ENCODE measurements around the gene ACSS3. TPM values are rescaled to one million over a fixed set of nuclear protein-coding genes. Genes with fewer than 3 reads are reported as not detected.
"Not testable (repeated sequence)": the region's sequence is repeated elsewhere in the genome, so short reads cannot be mapped to it uniquely, and the experiment has no call there.

The ACSS3 gene, protein sequence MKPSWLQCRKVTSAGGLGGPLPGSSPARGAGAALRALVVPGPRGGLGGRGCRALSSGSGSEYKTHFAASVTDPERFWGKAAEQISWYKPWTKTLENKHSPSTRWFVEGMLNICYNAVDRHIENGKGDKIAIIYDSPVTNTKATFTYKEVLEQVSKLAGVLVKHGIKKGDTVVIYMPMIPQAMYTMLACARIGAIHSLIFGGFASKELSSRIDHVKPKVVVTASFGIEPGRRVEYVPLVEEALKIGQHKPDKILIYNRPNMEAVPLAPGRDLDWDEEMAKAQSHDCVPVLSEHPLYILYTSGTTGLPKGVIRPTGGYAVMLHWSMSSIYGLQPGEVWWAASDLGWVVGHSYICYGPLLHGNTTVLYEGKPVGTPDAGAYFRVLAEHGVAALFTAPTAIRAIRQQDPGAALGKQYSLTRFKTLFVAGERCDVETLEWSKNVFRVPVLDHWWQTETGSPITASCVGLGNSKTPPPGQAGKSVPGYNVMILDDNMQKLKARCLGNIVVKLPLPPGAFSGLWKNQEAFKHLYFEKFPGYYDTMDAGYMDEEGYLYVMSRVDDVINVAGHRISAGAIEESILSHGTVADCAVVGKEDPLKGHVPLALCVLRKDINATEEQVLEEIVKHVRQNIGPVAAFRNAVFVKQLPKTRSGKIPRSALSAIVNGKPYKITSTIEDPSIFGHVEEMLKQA
- 0.10 and 7.7 TPM in 2 replicates for total RNA-seq

DNA sequence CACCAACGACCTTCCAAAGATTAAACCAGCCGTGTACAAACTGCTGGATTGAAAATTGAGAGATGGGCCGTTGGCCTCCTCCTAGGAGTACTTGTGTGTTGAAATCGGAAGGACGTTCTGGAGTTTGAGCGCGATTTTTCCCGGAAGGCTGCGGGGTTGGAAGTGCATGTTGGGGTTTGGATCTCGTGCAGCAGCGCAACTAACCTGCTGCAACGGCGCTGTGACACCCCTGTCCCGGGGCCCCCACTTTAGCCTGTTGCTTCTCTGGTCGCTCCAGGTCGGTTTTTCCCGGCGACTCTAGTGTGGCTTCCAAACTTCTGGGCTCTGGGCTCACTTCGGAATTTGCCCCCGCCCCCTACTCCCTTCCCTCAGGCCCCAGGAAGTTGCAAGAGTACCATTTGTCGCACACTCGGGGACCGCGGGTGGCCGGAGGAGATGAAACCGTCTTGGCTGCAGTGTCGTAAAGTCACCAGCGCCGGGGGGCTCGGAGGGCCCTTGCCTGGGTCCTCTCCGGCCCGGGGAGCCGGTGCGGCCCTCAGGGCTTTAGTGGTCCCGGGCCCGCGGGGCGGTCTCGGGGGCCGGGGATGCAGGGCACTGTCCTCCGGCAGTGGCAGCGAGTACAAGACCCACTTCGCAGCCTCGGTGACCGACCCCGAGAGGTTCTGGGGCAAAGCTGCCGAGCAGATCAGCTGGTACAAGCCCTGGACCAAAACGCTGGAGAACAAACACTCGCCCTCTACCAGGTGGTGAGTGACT, at the start of gene ACSS3:
Gene ACSS3, plus strand, starts transcription at position 394 of the 756 bp plus-strand sequence. Its CDS starts 42 bp downstream, at position 436.
- no peak for DNase-seq (ENCODE audit: extremely low read depth, low read depth, low spot score)

GRCh38 chr12:81034926-81035325, 43.0 kb upstream of the ACSS3 start:
- DNase-seq (ENCODE audit: extremely low read depth, low read depth, low spot score) = no peak

GRCh38 chr12:81039231-81039630, 38.6 kb upstream of the ACSS3 start:
- no peak for DNase-seq (ENCODE audit: extremely low read depth, low read depth, low spot score)

DNA sequence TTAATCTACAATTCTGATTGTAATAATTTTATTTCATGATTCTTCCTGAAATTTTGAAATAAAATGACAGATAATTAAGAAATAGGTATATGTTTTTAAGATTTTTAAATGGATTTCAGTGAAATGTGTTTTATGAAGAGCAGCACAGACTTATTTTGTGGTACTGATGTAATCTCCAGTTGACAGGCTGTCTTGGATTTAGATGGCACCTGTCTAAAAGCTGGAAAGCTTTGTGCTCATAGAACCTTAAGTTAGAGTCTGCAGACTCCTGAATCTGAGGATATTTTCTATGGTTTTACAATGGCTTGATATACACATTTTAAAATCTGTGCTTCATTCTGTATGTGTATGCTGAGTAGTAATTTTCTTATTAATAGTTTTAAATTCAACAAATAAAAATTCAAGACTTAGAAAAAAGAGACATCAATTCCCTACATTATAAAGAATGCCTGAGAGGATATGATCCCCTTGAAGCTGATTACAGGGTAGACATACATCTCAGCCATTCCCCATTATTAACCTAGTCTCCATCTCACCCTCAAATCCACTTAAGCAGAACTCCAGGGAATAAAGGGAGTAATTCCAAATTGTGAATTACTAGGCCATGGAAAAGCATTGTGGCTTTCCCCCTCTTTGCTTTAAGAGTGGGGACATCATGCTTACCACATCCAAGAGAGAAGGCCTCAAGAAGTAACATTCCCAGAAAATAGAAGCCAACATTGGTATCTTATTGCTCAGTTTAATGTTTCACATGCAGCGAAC, 33.7 kb upstream of the ACSS3 start:
- no peak for DNase-seq (ENCODE audit: extremely low read depth, low read depth, low spot score)

DNA sequence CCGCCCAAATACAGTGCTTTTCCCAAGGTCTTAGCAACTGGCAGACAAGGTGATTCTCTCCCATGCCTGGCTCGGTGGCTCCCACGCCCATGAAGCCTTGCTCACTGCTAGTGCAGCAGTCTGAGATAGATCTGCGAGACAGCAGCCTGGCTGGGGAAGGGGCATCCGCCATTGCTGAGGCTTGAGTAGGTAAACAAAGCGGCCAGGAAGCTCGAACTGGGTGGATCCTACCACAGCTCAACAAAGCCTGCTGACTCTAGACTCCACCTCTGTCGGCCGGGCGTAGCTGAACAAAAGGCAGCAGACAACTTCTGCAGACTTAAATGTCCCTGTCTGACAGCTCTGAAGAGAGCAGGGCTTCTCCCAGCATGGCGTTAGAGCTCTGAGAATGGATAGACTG, 12.9 kb upstream of the ACSS3 start:
- not testable (repeated sequence) for DNase-seq (ENCODE audit: extremely low read depth, low read depth, low spot score)

GRCh38 chr12:81070846-81071245, 7.0 kb upstream of the ACSS3 start:
- DNase-seq (ENCODE audit: extremely low read depth, low read depth, low spot score) = no peak

GRCh38 chr12:81075539-81075938, 2.3 kb upstream of the ACSS3 start:
- DNase-seq (ENCODE audit: extremely low read depth, low read depth, low spot score) = no peak

DNA sequence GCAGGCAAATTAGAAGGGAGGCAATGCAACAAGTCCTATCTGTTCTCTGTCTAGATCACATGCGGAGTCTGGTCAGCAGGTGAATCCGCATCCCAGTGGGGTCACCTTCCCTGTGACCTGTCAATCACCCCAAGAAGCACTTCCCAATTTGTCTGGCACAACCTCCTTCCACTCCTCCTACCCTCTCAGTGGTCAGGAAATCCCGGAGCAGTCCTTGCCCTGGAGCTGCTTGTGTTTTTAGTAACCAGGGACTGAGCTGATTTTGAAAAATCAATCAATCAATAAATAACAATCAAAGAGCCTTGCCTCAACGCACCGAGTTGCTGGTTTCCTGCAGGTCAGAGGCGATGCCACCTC, 572 bp upstream of the ACSS3 start:
- DNase-seq (ENCODE audit: extremely low read depth, low read depth, low spot score) = no peak

GRCh38 chr12:81078469-81079196, 754 bp downstream of the ACSS3 start:
- DNase-seq (ENCODE audit: extremely low read depth, low read depth, low spot score) = peak; percentile 72

DNA sequence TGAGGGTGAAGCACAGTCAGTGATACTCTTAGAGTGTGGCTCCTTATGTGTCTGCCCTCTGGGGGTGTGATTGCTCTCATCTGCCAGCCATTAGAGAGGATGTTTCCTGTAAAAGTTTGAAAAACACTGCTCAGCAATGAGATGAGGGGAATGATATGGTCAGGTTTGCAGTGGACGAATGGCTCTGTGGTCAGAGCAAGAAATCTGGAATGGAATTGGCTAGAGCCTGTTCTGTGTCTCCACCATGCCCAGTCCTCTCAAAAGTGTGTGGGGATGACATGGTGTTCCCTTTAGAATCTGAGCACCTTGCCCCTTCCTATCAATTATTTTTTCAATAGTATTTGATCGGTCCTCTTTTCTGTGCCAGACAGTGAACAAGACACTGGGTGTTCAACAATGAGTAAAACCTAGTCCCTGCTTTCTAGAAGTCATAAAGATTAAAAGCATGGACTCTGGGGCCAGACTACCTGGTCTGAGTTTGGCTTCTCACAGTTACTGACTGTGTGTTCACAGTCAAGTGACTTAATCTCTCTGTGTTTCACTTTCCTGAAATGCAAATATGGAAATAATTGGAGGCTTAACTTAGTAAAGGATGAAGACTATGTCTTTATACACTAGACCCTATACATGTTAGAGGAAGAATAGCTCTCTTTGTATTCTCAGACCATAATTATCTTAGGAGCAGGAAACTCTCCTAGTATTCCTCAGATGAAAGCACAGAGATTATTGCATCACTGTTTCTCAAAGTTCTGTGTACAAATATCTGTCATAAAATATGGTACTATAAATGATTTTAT, 1.6 kb downstream of the ACSS3 start:
- no peak for DNase-seq (ENCODE audit: extremely low read depth, low read depth, low spot score)

GRCh38 chr12:81080431-81080983, 2.6 kb downstream of the ACSS3 start:
- DNase-seq (ENCODE audit: extremely low read depth, low read depth, low spot score) = no peak

GRCh38 chr12:81081726-81082125, 3.8 kb downstream of the ACSS3 start:
- DNase-seq (ENCODE audit: extremely low read depth, low read depth, low spot score) = no peak

- DNase-seq (ENCODE audit: extremely low read depth, low read depth, low spot score) = no peak
These were observed 5.1 kb downstream of the ACSS3 start for GRCh38 chr12:81083018-81083417.

- DNase-seq (ENCODE audit: extremely low read depth, low read depth, low spot score) = no peak
These were observed 6.1 kb downstream of the ACSS3 start for GRCh38 chr12:81083906-81084513.

DNA sequence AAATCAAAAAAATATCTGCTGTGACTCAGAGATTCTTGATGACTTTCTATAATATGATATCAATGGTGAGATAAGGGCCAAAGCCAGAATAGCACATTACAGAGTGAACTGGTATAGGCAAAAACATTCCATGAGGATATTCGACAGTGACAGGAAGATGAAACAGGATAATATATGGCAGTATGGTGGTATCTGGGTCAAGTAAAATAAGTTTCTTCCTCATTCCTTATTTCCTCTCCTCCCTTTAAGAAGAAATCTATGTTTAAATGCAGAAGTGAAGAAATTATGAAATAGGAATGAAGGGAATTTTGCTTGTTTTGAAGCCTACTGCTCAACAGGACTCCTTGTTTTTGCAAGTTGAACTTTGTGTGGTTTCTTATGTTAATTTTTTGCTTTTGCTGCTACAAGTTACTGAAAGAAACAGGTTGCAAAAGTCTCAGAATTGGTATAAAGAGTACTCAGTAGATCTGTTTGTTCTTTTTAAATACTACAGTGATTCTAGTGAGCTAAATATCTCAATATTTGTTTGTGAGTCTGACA, 7.0 kb downstream of the ACSS3 start:
- DNase-seq (ENCODE audit: extremely low read depth, low read depth, low spot score) = no peak

GRCh38 chr12:81085832-81086231, 8.0 kb downstream of the ACSS3 start:
- DNase-seq (ENCODE audit: extremely low read depth, low read depth, low spot score) = no peak

DNA sequence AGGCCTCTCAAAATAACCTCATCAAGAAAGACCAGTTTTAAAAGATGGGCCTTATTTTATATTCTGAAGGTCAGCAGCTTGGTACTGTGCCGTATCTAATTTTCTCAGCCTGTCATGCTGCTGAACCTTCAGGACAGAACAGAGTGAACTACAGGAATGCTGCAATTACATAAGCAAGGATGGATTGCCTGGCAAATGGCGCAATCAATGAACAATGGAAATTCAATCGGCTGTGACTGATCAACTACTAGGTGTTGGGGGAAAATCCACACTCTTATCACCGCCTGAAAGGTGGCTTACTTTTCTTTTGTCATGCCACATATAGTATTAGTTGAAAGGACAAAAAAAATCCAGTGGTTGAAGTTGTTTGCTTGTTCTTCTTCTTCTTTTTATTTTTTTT, 8.5 kb downstream of the ACSS3 start:
- DNase-seq (ENCODE audit: extremely low read depth, low read depth, low spot score) = no peak

GRCh38 chr12:81088221-81088620, 10.3 kb downstream of the ACSS3 start:
- no peak for DNase-seq (ENCODE audit: extremely low read depth, low read depth, low spot score)
